ENCODE results near the gene GDPD1. TPM values are rescaled to one million over a fixed set of nuclear protein-coding genes. Genes with fewer than 3 reads are reported as not detected.
"Not testable (repeated sequence)": the region's sequence is repeated elsewhere in the genome, so short reads cannot be mapped to it uniquely, and the experiment has no call there.

The GDPD1 gene
- total and polyA plus RNA-seq, 2 experiments from 2014 or later = 2.0 to 9.9 TPM

DNA sequence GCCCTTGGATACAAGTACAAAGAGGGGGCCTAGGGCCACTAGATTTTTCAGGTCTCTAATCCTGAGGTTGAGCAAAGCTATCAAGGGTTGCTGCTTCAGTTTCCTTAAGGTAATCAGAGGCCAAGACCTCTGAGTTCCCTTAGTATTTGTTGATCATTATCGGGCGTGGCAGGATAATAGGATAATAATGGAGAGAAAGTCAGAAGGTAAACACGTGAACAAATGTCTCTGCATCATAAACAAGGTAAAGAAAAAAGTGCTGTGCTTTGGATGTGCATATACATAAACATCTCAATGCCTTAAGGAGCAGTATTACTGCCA, 69.6 kb downstream of the GDPD1 start:
- peak overlapping the region; percentile 55 for H3K27ac ChIP-seq
- H3K36me3 ChIP-seq = no peaks in the 10 kb centered on the region
- H3K27me3 ChIP-seq = no peaks in the 10 kb centered on the region
- H3K9me3 ChIP-seq (ENCODE audit: low read depth) = no peaks in the 10 kb centered on the region
- TF ChIP-seq, protein P1, sequence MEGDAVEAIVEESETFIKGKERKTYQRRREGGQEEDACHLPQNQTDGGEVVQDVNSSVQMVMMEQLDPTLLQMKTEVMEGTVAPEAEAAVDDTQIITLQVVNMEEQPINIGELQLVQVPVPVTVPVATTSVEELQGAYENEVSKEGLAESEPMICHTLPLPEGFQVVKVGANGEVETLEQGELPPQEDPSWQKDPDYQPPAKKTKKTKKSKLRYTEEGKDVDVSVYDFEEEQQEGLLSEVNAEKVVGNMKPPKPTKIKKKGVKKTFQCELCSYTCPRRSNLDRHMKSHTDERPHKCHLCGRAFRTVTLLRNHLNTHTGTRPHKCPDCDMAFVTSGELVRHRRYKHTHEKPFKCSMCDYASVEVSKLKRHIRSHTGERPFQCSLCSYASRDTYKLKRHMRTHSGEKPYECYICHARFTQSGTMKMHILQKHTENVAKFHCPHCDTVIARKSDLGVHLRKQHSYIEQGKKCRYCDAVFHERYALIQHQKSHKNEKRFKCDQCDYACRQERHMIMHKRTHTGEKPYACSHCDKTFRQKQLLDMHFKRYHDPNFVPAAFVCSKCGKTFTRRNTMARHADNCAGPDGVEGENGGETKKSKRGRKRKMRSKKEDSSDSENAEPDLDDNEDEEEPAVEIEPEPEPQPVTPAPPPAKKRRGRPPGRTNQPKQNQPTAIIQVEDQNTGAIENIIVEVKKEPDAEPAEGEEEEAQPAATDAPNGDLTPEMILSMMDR (IDR thresholded peaks at IDR 0.05; ENCODE audit: low read depth, low read length) = no peak
- DNase-seq (ENCODE audit: low read depth in 1 of 2, low spot score in 1 of 2) = no peak
- H3K4me3 ChIP-seq = no peak overlapping the region
- peaks cover 13% of the 10 kb centered on the region for H3K4me1 ChIP-seq (ENCODE audit: low read depth)

DNA sequence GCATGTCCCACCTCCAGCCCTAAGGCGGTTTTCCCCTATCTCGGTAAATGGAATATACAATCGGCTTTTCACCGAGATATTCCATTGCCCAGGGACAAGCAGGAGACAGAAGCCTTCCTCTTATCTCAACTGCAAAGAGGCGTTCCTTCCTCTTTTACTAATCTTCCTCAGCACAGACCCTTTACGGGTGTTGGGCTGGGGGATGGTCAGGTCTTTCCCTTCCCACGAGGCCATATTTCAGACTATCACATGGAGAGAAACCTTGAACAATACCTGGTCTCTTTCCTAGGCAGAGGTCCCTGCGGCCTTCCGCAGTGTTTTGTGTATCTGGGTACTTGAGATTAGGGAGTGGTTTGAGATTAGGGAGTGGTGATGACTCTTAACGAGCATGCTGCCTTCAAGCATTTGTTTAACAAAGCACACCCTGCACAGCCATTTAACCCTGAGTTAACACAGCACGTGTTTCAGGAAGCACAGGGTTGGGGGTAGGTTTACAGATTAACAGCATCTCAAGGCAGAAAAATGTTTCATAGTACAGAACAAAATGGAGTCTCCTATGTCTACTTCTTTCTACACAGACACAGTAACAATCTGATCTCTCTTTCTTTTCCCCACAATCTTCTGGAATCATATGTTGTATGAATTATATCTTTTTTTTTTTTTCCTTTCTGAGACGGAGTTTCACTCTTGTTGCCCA, 70.1 kb downstream of the GDPD1 start:
- not testable (repeated sequence) for H3K4me3 ChIP-seq
- peak in 1 of 2 donors; percentile 27 for DNase-seq (ENCODE audit: low read depth in 1 of 2, low spot score in 1 of 2)

DNA sequence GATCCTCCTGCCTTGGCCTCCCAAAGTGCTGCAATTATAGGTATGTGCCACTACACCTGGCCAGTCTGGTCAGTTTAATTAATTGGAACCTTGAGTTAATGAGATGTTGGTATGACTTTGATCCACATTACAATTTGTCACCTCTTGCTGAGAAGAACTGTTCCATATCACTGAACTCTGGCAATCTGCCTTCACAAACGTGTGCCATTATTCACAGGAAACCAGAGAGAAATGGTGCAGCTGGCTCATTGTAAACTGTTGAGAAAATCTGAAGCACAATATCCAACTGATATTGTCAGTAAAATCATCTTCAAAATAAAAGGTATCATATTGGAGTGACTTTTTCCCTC, 71.8 kb downstream of the GDPD1 start:
- no peaks in the 10 kb centered on the region for H3K27me3 ChIP-seq
- H3K9me3 ChIP-seq (ENCODE audit: low read depth) = no peaks in the 10 kb centered on the region
- H3K27ac ChIP-seq = no peak overlapping the region
- no peak overlapping the region for H3K4me3 ChIP-seq
- no peak for DNase-seq (ENCODE audit: low read depth in 1 of 2, low spot score in 1 of 2)
- H3K4me1 ChIP-seq (ENCODE audit: low read depth) = peaks cover 13% of the 10 kb centered on the region
- TF ChIP-seq, protein P1 (IDR thresholded peaks at IDR 0.05; ENCODE audit: low read depth, low read length) = no peak
- H3K36me3 ChIP-seq = no peaks in the 10 kb centered on the region

More for the DNA sequence above, 70.1 kb downstream of the GDPD1 start:
- H3K9me3 ChIP-seq (ENCODE audit: low read depth); H3K27me3 ChIP-seq; H3K36me3 ChIP-seq: not testable (repeated sequence)
- peaks cover 13% of the 10 kb centered on the region for H3K4me1 ChIP-seq (ENCODE audit: low read depth)
- peak overlapping the region; percentile 55 for H3K27ac ChIP-seq

DNA sequence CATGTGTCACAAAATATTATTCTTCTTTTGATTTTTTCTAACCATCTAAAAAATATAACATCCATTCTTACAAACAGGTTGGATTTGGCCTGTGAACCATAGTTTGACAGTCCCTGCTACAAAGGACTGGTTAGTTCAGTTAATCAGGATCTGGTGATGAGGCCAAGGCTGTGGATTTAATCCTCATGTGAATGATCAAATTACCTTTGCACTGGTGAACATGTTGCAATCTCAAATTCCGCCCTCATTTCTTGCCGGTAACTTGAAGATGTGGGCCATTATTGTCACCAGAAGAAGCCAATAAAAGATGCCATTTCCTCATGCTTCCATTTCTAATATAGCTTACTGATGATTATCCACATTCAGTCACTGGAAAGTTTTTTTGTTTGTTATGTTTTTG, 75.9 kb downstream of the GDPD1 start:
- H3K27ac ChIP-seq = no peak overlapping the region
- TF ChIP-seq, protein P1 (IDR thresholded peaks at IDR 0.05; ENCODE audit: low read depth, low read length) = no peak

DNA sequence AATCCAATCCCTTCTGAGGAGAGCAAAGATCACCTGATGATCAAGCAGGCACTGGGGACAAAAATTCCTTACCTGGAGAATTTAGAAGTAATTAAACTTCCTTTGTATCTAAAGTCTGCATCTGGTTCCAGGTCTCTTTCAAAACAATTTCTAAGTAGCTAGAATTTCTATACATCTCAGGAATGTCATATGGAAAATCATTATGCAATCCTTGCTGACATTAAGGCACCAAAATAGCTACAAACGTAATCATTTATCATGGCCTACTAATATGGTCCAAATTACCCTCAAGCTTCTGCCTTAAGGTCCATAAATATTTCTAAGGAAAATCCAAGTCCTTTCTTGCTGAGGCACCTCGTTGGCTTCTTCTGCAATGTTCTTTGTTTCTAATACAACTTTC, 78.2 kb downstream of the GDPD1 start:
- no peaks in the 10 kb centered on the region for H3K9me3 ChIP-seq (ENCODE audit: low read depth)
- H3K36me3 ChIP-seq = no peaks in the 10 kb centered on the region
- no peak overlapping the region for H3K27ac ChIP-seq
- H3K4me1 ChIP-seq (ENCODE audit: low read depth) = no peaks in the 10 kb centered on the region
- TF ChIP-seq, protein P1 (IDR thresholded peaks at IDR 0.05; ENCODE audit: low read depth, low read length) = no peak
- H3K27me3 ChIP-seq = no peaks in the 10 kb centered on the region
- H3K4me3 ChIP-seq = no peak overlapping the region
- DNase-seq (ENCODE audit: low read depth in 1 of 2, low spot score in 1 of 2) = no peak

More for the DNA sequence above, 75.9 kb downstream of the GDPD1 start:
- Histone ChIP-seq H3K9me3 (ENCODE audit: low read depth) (no peaks in the 10 kb centered on the region), H3K27me3 (no peaks in the 10 kb centered on the region), H3K36me3 (no peaks in the 10 kb centered on the region), H3K4me3 (no peak overlapping the region), H3K4me1 (ENCODE audit: low read depth) (no peaks in the 10 kb centered on the region)
- DNase-seq (ENCODE audit: low read depth in 1 of 2, low spot score in 1 of 2) = no peak

DNA sequence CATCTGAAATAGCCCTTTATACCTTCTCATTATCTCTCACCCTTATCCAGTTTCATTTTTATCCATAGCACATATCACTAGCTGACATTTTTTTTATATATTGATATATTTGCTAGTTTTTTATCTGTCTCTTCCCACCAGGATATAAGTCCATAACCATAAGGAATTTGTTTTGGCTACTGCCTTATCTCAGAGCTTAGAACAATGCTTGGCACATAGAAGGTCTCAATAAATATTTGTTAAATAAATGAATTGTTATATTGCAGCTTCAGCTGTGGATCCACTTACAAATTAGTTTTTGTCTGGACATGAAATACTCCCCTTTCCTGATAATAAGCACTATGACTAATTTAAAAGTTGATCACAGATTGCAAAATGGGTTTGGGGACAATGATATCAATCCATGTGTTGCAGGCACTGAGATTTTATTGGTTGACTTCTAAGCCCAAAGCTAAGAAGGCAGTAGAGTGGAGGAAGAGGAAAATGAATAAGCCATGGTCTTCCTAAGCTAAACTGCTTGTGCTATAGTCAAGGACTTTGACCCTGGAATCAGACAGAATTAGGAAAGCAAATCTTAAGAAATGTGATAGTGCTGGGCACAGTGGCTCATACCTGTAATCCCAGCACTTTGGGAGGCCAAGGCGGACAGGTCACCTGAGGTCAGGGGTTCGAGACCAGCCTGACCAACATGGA, 79.2 kb downstream of the GDPD1 start:
- Histone ChIP-seq H3K27me3 (no peaks in the 10 kb centered on the region), H3K36me3 (no peaks in the 10 kb centered on the region), H3K4me1 (ENCODE audit: low read depth) (no peaks in the 10 kb centered on the region), H3K4me3 (no peak overlapping the region), H3K27ac (no peak overlapping the region), H3K9me3 (ENCODE audit: low read depth) (no peaks in the 10 kb centered on the region)
- TF ChIP-seq, protein P1 (IDR thresholded peaks at IDR 0.05; ENCODE audit: low read depth, low read length) = no peak
- no peak for DNase-seq (ENCODE audit: low read depth in 1 of 2, low spot score in 1 of 2)

Data from cardiac muscle cell (in vitro differentiated cells and primary cell).